ENCODE measurements around the gene PARVA. TPM values are rescaled to one million over a fixed set of nuclear protein-coding genes. Genes with fewer than 3 reads are reported as not detected.
A peak's percentile ranks its signal among the peaks of the same experiment; 100 is the strongest.

The PARVA gene
- total RNA-seq, 1 experiment from 2014 or later = 10.4 TPM

DNA sequence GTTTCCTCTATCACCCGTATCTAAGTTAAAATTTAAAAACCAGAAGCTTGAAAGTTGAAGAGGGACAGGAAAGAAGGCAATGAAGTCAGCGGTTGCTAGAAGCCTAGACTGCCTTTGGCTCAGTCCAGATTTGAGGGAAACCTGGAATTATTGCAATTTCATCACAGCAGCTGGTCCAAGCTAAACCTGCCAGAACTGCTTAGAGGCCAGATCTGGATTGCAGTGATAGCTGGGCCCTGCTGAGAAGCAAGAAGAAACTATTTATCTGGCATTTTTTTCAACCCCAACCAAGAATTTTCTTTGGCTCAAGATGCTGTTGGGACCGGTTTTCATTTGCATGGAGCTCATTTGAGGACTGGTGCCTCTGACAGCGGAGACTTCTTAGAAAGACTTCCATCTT lies 175.3 kb downstream of the PARVA start (continued):
- no peak for TF ChIP-seq ZNF532 (CRISPR knock-in tag; IDR thresholded peaks at IDR 0.05; ENCODE audit: borderline replicate concordance)

DNA sequence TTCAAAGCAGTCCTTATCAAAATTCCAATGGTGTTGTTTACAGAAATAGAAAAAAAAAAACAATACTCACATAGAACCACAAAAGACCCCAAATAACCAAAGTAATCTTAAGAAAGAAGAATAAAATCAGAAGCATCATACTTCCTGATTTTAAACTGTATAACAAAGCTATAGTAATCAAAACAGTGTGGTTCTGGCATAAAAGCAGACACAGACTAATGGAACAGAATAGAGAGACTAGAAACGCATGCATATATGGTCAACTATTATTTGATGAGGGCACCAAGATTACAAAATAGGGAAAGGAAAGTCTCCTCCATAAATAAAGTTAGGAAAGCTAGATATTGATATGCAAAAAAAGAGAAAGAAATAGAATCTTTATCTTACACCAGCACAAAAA lies 176.8 kb downstream of the PARVA start:
- Mint-ChIP-seq H3K27ac (no peak overlapping the region), H3K9me3 (peaks cover 24% of the 10 kb centered on the region), H3K4me1 (peaks cover 24% of the 10 kb centered on the region), H3K36me3 (no peaks in the 10 kb centered on the region), H3K4me3 (no peak overlapping the region), H3K27me3 (ENCODE audit: low read depth) (peaks cover 2% of the 10 kb centered on the region)
- DNase-seq (ENCODE audit: low spot score) (no peak), ATAC-seq (no peak)
- ChIA-PET POLR2A (no interaction called here), CTCF (interaction anchor here (1.4 kb wide), 1 partner anchor 335 kb away, joined by 3 read pairs; no protein-coding TSS in a partner anchor)
- no peak for TF ChIP-seq TEAD1 (CRISPR knock-in tag; IDR thresholded peaks at IDR 0.05)
- no peak for TF ChIP-seq NFE2L1 (CRISPR knock-in tag; IDR thresholded peaks at IDR 0.05)
- TF ChIP-seq ZBTB43 (CRISPR knock-in tag; IDR thresholded peaks at IDR 0.05) = no peak
- TF ChIP-seq ZNF416 (CRISPR knock-in tag; IDR thresholded peaks at IDR 0.05) = no peak
- TF ChIP-seq, protein P1, sequence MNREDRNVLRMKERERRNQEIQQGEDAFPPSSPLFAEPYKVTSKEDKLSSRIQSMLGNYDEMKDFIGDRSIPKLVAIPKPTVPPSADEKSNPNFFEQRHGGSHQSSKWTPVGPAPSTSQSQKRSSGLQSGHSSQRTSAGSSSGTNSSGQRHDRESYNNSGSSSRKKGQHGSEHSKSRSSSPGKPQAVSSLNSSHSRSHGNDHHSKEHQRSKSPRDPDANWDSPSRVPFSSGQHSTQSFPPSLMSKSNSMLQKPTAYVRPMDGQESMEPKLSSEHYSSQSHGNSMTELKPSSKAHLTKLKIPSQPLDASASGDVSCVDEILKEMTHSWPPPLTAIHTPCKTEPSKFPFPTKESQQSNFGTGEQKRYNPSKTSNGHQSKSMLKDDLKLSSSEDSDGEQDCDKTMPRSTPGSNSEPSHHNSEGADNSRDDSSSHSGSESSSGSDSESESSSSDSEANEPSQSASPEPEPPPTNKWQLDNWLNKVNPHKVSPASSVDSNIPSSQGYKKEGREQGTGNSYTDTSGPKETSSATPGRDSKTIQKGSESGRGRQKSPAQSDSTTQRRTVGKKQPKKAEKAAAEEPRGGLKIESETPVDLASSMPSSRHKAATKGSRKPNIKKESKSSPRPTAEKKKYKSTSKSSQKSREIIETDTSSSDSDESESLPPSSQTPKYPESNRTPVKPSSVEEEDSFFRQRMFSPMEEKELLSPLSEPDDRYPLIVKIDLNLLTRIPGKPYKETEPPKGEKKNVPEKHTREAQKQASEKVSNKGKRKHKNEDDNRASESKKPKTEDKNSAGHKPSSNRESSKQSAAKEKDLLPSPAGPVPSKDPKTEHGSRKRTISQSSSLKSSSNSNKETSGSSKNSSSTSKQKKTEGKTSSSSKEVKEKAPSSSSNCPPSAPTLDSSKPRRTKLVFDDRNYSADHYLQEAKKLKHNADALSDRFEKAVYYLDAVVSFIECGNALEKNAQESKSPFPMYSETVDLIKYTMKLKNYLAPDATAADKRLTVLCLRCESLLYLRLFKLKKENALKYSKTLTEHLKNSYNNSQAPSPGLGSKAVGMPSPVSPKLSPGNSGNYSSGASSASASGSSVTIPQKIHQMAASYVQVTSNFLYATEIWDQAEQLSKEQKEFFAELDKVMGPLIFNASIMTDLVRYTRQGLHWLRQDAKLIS (CRISPR knock-in tag; IDR thresholded peaks at IDR 0.05; ENCODE audit: borderline replicate concordance) = no peak
- TF ChIP-seq ZNF232 (CRISPR knock-in tag; IDR thresholded peaks at IDR 0.05) = no peak
- no peak for TF ChIP-seq EMX1 (CRISPR knock-in tag; IDR thresholded peaks at IDR 0.05)
- TF ChIP-seq, protein P2, sequence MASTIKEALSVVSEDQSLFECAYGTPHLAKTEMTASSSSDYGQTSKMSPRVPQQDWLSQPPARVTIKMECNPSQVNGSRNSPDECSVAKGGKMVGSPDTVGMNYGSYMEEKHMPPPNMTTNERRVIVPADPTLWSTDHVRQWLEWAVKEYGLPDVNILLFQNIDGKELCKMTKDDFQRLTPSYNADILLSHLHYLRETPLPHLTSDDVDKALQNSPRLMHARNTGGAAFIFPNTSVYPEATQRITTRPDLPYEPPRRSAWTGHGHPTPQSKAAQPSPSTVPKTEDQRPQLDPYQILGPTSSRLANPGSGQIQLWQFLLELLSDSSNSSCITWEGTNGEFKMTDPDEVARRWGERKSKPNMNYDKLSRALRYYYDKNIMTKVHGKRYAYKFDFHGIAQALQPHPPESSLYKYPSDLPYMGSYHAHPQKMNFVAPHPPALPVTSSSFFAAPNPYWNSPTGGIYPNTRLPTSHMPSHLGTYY (CRISPR knock-in tag; IDR thresholded peaks at IDR 0.05) = no peak
- TF ChIP-seq ZNF121 (CRISPR knock-in tag; IDR thresholded peaks at IDR 0.05) = no peak
- no peak for TF ChIP-seq ZNF317 (CRISPR knock-in tag; IDR thresholded peaks at IDR 0.05; ENCODE audit: borderline replicate concordance, low read depth)
- TF ChIP-seq MYBL2 (CRISPR knock-in tag; IDR thresholded peaks at IDR 0.05) = no peak
- TF ChIP-seq ZNF396 (CRISPR knock-in tag; IDR thresholded peaks at IDR 0.05; ENCODE audit: borderline replicate concordance) = no peak

- H3K4me1 Mint-ChIP-seq = peaks cover 24% of the 10 kb centered on the region
- no peak for TF ChIP-seq EMX1 (CRISPR knock-in tag; IDR thresholded peaks at IDR 0.05)
- H3K36me3 Mint-ChIP-seq = no peaks in the 10 kb centered on the region
- H3K9me3 Mint-ChIP-seq = peaks cover 20% of the 10 kb centered on the region
- no peak overlapping the region for H3K4me3 Mint-ChIP-seq
- ATAC-seq (peak; percentile 29), DNase-seq (ENCODE audit: low spot score) (no peak)
- CTCF ChIA-PET = interaction anchor here (2.0 kb wide), 1 partner anchor 358 kb away, joined by 7 read pairs; no protein-coding TSS in a partner anchor
- POLR2A ChIA-PET = interaction anchor here (0.5 kb wide), 1 partner anchor 272 kb away, joined by 3 read pairs; no protein-coding TSS in a partner anchor
- H3K27me3 Mint-ChIP-seq (ENCODE audit: low read depth) = peaks cover 2% of the 10 kb centered on the region
- 0 out of 2 replicates have a peak overlapping the region, but pooled peaks have one; percentile 76 for H3K27ac Mint-ChIP-seq
Observed at GRCh38 chr11:12556155-12556554, 178.8 kb downstream of the PARVA start.

Data from WTC11 (cell line).